H1 (cell line): ENCODE data around the gene HTR6. TPM values are rescaled to one million over a fixed set of nuclear protein-coding genes. Genes with fewer than 3 reads are reported as not detected.

ENCODE experiments used
- CTCF ChIA-PET: fragments of 300-600 bp; sonication (Branson Sonifier 250); formaldehyde crosslinking; loops from one replicate; lab custom pipeline; 2021; ENCODE audit not compliant: partially characterized antibody; lab: Charles Lee
- POLR2A ChIA-PET: fragments of 300-600 bp; sonication (Branson Sonifier 250); formaldehyde crosslinking; loops from one replicate; lab custom pipeline; 2021; ENCODE audit warnings: inconsistent platforms; ENCODE audit not compliant: partially characterized antibody; lab: Charles Lee
- DNase-seq, 2 experiments: peaks; one replicate each; pipeline versions ENCODE4 v3.0.0 to v3.0.0-alpha.2; 2010 to 2022; ENCODE audit warnings: low spot score in 2 of 2, low read depth in 1 of 2, mixed read lengths in 1 of 2
- FAIRE-seq: peaks from 2 replicates; lab custom pipeline; 2011; peaks lifted over from hg19 to GRCh38; lab: Jason Lieb, UNC
- H2AFZ ChIP-seq: 2 replicates; pipeline ENCODE4 v1.8.1; 2012; ENCODE audit warnings: low read length, inconsistent platforms
- H2AK5ac ChIP-seq: 2 replicates; pipeline ENCODE4 v1.6.1; 2013; ENCODE audit warnings: low read depth, low read length
- H2BK120ac ChIP-seq: replicated peaks from 2 replicates; pipeline ENCODE3; 2013; ENCODE audit warnings: low read depth, low read length, inconsistent platforms
- H2BK12ac ChIP-seq: 2 replicates; pipeline ENCODE4 v1.6.1; 2013; ENCODE audit warnings: low read depth, low read length
- H2BK15ac ChIP-seq: 2 replicates; pipeline ENCODE4 v1.6.1; 2013; ENCODE audit warnings: low read length
- H2BK20ac ChIP-seq: 2 replicates; pipeline ENCODE4 v1.6.1; 2013; ENCODE audit warnings: low read length
- H2BK5ac ChIP-seq: 2 replicates; pipeline ENCODE4 v1.6.1; 2013; ENCODE audit warnings: low read depth, low read length
- H3K14ac ChIP-seq: 2 replicates; pipeline ENCODE4 v1.6.1; 2013; ENCODE audit warnings: inconsistent platforms; ENCODE audit not compliant: insufficient read length
- H3K18ac ChIP-seq: 2 replicates; pipeline ENCODE4 v1.6.1; 2013; ENCODE audit warnings: low read length; ENCODE audit errors: extremely low read depth
- H3K23ac ChIP-seq: 2 replicates; pipeline ENCODE4 v1.6.1; 2013; ENCODE audit warnings: inconsistent platforms; ENCODE audit not compliant: insufficient read length
- H3K23me2 ChIP-seq: 2 replicates; pipeline ENCODE4 v1.6.1; 2013; ENCODE audit warnings: low read depth, low read length
- H3K27ac ChIP-seq: 2 replicates; pipeline ENCODE4 v1.6.1; 2011; ENCODE audit warnings: low read depth, low read length, inconsistent platforms
- H3K27me3 ChIP-seq, 4 experiments: replicated peaks in 1 of 4; 1 replicate in 1 of 4; 2 replicates in 3 of 4; pipeline versions ENCODE4 v1.6.1 to v1.8.1; 2011 to 2013; ENCODE audit warnings: low read length in 3 of 4, mild to moderate bottlenecking in 3 of 4, inconsistent platforms in 2 of 4, mixed read lengths in 2 of 4, moderate library complexity in 1 of 4; ENCODE audit not compliant: control insufficient read depth in 3 of 4, insufficient read depth in 3 of 4; ENCODE audit errors: extremely low read depth in 1 of 4
- H3K36me3 ChIP-seq, 4 experiments: 2 replicates each; pipeline versions ENCODE4 v1.6.1 to v1.8.1; 2011 to 2013; ENCODE audit warnings: mild to moderate bottlenecking in 4 of 4, low read length in 3 of 4, moderate library complexity in 2 of 4, control low read depth in 1 of 4, inconsistent platforms in 1 of 4; ENCODE audit not compliant: insufficient read depth in 4 of 4, control insufficient read depth in 2 of 4
- H3K4ac ChIP-seq: replicated peaks from 2 replicates; pipeline ENCODE3; 2013; ENCODE audit warnings: low read length, low read depth, mixed read lengths, inconsistent platforms; ENCODE audit not compliant: insufficient read length
- H3K4me1 ChIP-seq, 4 experiments: replicated peaks in 1 of 4; 1 replicate in 1 of 4; 2 replicates in 3 of 4; pipeline versions ENCODE4 v1.6.1 to v1.8.1; 2011 to 2013; ENCODE audit warnings: low read length in 3 of 4, inconsistent platforms in 2 of 4, mixed read lengths in 1 of 4; ENCODE audit not compliant: insufficient read depth in 4 of 4, control insufficient read depth in 3 of 4
- H3K4me2 ChIP-seq, 2 experiments: 2 replicates each; pipeline versions ENCODE4 v1.6.1 to v1.8.1; 2011 to 2013; ENCODE audit warnings: low read depth in 2 of 2, low read length in 2 of 2, control low read depth in 1 of 2, inconsistent platforms in 1 of 2, mild to moderate bottlenecking in 1 of 2; ENCODE audit not compliant: insufficient read depth in 1 of 2
- H3K4me3 ChIP-seq, 4 experiments: fragments of 200-600, 300-600 bp in 1 of 4; sonication (generic), shearing (Covaris generic), sonication (Bioruptor Twin) in 1 of 4; 2 replicates each; pipeline versions ENCODE4 v1.5.1 to v1.8.1; 2011 to 2016; ENCODE audit warnings: low read length in 4 of 4, low read depth in 3 of 4, control low read depth in 2 of 4, inconsistent platforms in 2 of 4, mild to moderate bottlenecking in 2 of 4, mixed read lengths in 1 of 4, moderate library complexity in 1 of 4; ENCODE audit not compliant: insufficient read depth in 2 of 4; ENCODE audit errors: extremely low read depth in 1 of 4
- H3K56ac ChIP-seq: replicated peaks from 2 replicates; pipeline ENCODE3; 2013; ENCODE audit warnings: low read depth, mild to moderate bottlenecking, mixed read lengths, low read length, inconsistent platforms; ENCODE audit not compliant: insufficient read length
- H3K79me1 ChIP-seq: 2 replicates; pipeline ENCODE4 v1.6.1; 2013; ENCODE audit warnings: low read depth, low read length, control low read depth
- H3K79me2 ChIP-seq, 2 experiments: 2 replicates each; pipeline versions ENCODE4 v1.6.1 to v1.8.1; 2012 to 2013; ENCODE audit warnings: low read length in 2 of 2, mild to moderate bottlenecking in 2 of 2, inconsistent platforms in 1 of 2; ENCODE audit not compliant: insufficient read depth in 2 of 2, control insufficient read depth in 1 of 2
- H3K9ac ChIP-seq, 4 experiments: replicated peaks in 1 of 4; 1 replicate in 1 of 4; 2 replicates in 3 of 4; pipeline versions ENCODE4 v1.6.1 to v1.8.1; 2011 to 2013; ENCODE audit warnings: low read depth in 3 of 4, low read length in 3 of 4, control low read depth in 2 of 4, mild to moderate bottlenecking in 2 of 4, moderate library complexity in 2 of 4, inconsistent platforms in 1 of 4; ENCODE audit errors: extremely low read depth in 1 of 4
- H3K9me3 ChIP-seq, 2 experiments: 2 replicates each; pipeline versions ENCODE4 v1.6.1 to v1.8.1; 2012 to 2013; ENCODE audit warnings: mild to moderate bottlenecking in 2 of 2, moderate library complexity in 2 of 2, control low read depth in 1 of 2, inconsistent platforms in 1 of 2, low read depth in 1 of 2, low read length in 1 of 2, mixed read lengths in 1 of 2; ENCODE audit not compliant: insufficient read depth in 2 of 2
- H4K20me1 ChIP-seq, 2 experiments: replicated peaks in 1 of 2; 2 replicates each; pipeline versions ENCODE3 to v1.8.1; 2011 to 2013; ENCODE audit warnings: inconsistent platforms in 2 of 2, low read length in 2 of 2, mild to moderate bottlenecking in 1 of 2; ENCODE audit not compliant: insufficient read depth in 2 of 2, control insufficient read depth in 1 of 2
- H4K5ac ChIP-seq: 2 replicates; pipeline ENCODE4 v1.6.1; 2013; ENCODE audit warnings: low read length, low read depth, mixed read lengths, inconsistent platforms; ENCODE audit not compliant: insufficient read length
- H4K8ac ChIP-seq: 2 replicates; pipeline ENCODE4 v1.8.0; 2013; ENCODE audit warnings: mild to moderate bottlenecking, moderate library complexity, low read length, inconsistent platforms; ENCODE audit not compliant: insufficient read depth; ENCODE audit errors: extremely low read depth
- H4K91ac ChIP-seq: replicated peaks from 2 replicates; pipeline ENCODE3; 2013; ENCODE audit warnings: low read length, mixed read lengths, inconsistent platforms; ENCODE audit not compliant: insufficient read length
- EGR1 ChIP-seq: IDR thresholded peaks from 2 replicates; pipeline ENCODE4 v1.6.1; 2011; ENCODE audit warnings: low read depth, low read length, borderline replicate concordance
- KDM5A ChIP-seq: fragments of 200-600 bp; IDR thresholded peaks from 2 replicates; pipeline ENCODE4 v1.7.1; 2012; ENCODE audit warnings: mild to moderate bottlenecking, low read length, inconsistent platforms, mixed read lengths
- MAFK ChIP-seq: IDR thresholded peaks from 2 replicates; pipeline ENCODE4 v1.6.1; 2012; ENCODE audit warnings: low read depth, mild to moderate bottlenecking, improper control_type of control experiment, low read length
- POLR2A ChIP-seq, 2 experiments: IDR thresholded peaks; 1 replicate in 1 of 2; 2 replicates in 1 of 2; pipeline ENCODE4 v1.6.1; 2011; ENCODE audit warnings: low read depth in 2 of 2, low read length in 2 of 2, mild to moderate bottlenecking in 2 of 2; ENCODE audit errors: control extremely low read depth in 1 of 2
- POU5F1 ChIP-seq: IDR thresholded peaks from 2 replicates; pipeline ENCODE4 v1.6.1; 2011; ENCODE audit warnings: low read depth, mild to moderate bottlenecking, low read length, moderate library complexity
- RXRA ChIP-seq: IDR thresholded peaks from 2 replicates; pipeline ENCODE4 v1.6.1; 2011; ENCODE audit warnings: low read depth, mild to moderate bottlenecking, low read length, moderate library complexity; ENCODE audit not compliant: insufficient read depth
- SP1 ChIP-seq: IDR thresholded peaks from 2 replicates; pipeline ENCODE4 v1.6.1; 2011; ENCODE audit warnings: low read depth, low read length
- SP4 ChIP-seq: IDR thresholded peaks from 2 replicates; pipeline ENCODE4 v1.6.1; 2012; ENCODE audit warnings: low read length, inconsistent platforms
- SUZ12 ChIP-seq: fragments of 200-600 bp; sonication (generic); IDR thresholded peaks from 2 replicates; pipeline ENCODE4 v1.6.1; 2012; ENCODE audit warnings: mild to moderate bottlenecking, inconsistent platforms, low read length, moderate library complexity, mixed read lengths
- WGBS, 2 experiments: shearing (Covaris generic) in 1 of 2; methylation state at CpG; one replicate each; pipeline versions ENCODE4 v1.1.6 to v1.1.7; 2013 to 2015; ENCODE audit warnings: low lambda C conversion rate in 2 of 2, mixed read lengths in 2 of 2, inconsistent platforms in 1 of 2, low coverage in 1 of 2, missing lambda C conversion rate in 1 of 2; ENCODE audit not compliant: insufficient replicate concordance in 2 of 2, insufficient coverage in 1 of 2, insufficient read length in 1 of 2; ENCODE audit errors: extremely low coverage in 1 of 2, missing lambda C conversion rate in 1 of 2; 5-methylcytosine and 5-hydroxymethylcytosine counted together
- polyA plus RNA-seq, 7 experiments: library from polyadenylated mRNA; depleted of rRNA in 3 of 7; stranded (reverse) in 5 of 7; unstranded in 2 of 7; fragments of >200 nt in 5 of 7; fragments of 200-250 nt in 2 of 7; gene quantifications; 1 replicate in 5 of 7; 2 replicates in 1 of 7; 4 replicates in 1 of 7; pipeline versions ENCODE4 v1.2.1 to v1.2.3, GENCODE V29; 2011 to 2013; ENCODE audit warnings: missing spikeins in 2 of 7, mixed read lengths in 2 of 7
- total RNA-seq: library from RNA; stranded (reverse); fragmentation: NEBNext Ultra II Directional; extraction: Animal tissue kit (Norgen Biotek cat#: 25700); gene quantifications from 2 replicates; pipeline ENCODE4 v1.2.1, GENCODE V29; 2021
- TF ChIP-seq, protein P1 (sequence below): IDR thresholded peaks from 2 replicates; pipeline ENCODE4 v1.6.1; 2012; ENCODE audit warnings: inconsistent platforms

The HTR6 gene
- total and polyA plus RNA-seq, 2 of the 8 experiments (the other 6 are each of a cell fraction or from before 2014, with no cell fraction given): 0.76 to 0.95 TPM

GRCh38 chr1:19706136-19706535 lies 41.5 kb downstream of the HTR6 start:
- H3K4me2 ChIP-seq: no peak overlapping the region
- H3K56ac ChIP-seq: no peak overlapping the region
- peaks cover 0 to 8% (median 3%) of the 10 kb centered on the region in 4 experiments; a peak in 5 of 7 replicates for H3K4me1 ChIP-seq
- no peak overlapping the region for H2BK120ac ChIP-seq
- H3K79me1 ChIP-seq: no peaks in the 10 kb centered on the region; the same call in 1 of the 2 replicates
- FAIRE-seq: no peak
- no peak overlapping the region for H3K14ac ChIP-seq
- H4K20me1 ChIP-seq: no peaks in the 10 kb centered on the region
- POLR2A ChIA-PET: interaction anchor here (2.2 kb wide), 1 partner anchor 9 kb away, joined by 6 read pairs; no protein-coding TSS in a partner anchor
- no peak overlapping the region for H4K91ac ChIP-seq
- H3K79me2 ChIP-seq: no peaks in the 10 kb centered on the region
- CTCF ChIA-PET: interaction anchor here (0.6 to 9.8 kb wide), 11 partner anchors 9 to 444 kb away, joined by 3 to 127 read pairs (median 9); partner anchors contain the start of gene HTR6
- H3K23me2 ChIP-seq: no peaks in the 10 kb centered on the region
- 87% methylated on average over 4 of the region's 4 CpGs; no CpG with 5 or more reads in 1 of the 2 experiments for WGBS, 2 experiments
- no peak overlapping the region for H2BK15ac ChIP-seq
- TF ChIP-seq SP1 (no peak), RXRA (no peak), KDM5A (no peak), POU5F1 (no peak), POLR2A (IDR thresholded peaks at IDR 0.05; ENCODE audit: control extremely low read depth in 1 of 2, low read depth in 2 of 2, low read length in 2 of 2) (no peak), SP4 (no peak), EGR1 (no peak), MAFK (no peak), SUZ12 (no peak)
- TF ChIP-seq, protein P1, sequence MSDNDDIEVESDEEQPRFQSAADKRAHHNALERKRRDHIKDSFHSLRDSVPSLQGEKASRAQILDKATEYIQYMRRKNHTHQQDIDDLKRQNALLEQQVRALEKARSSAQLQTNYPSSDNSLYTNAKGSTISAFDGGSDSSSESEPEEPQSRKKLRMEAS: no peak
- H3K27me3 ChIP-seq: no peaks in the 10 kb centered on the region
- H2BK12ac ChIP-seq: no peak overlapping the region
- no peak overlapping the region for H3K23ac ChIP-seq
- H3K36me3 ChIP-seq: no peaks in the 10 kb centered on the region
- no peak overlapping the region for H3K9ac ChIP-seq
- no peak overlapping the region for H3K4ac ChIP-seq
- no peak overlapping the region for H3K27ac ChIP-seq
- H3K4me3 ChIP-seq: no peak overlapping the region
- H4K5ac ChIP-seq: no peak overlapping the region
- H3K18ac ChIP-seq: no peak overlapping the region
- H4K8ac ChIP-seq: no peak overlapping the region
- DNase-seq: no peak
- H2AFZ ChIP-seq: no peak overlapping the region
- no peak overlapping the region for H2BK20ac ChIP-seq
- no peak overlapping the region for H2AK5ac ChIP-seq
- H2BK5ac ChIP-seq: no peak overlapping the region
- H3K9me3 ChIP-seq: no peaks in the 10 kb centered on the region
